ENCODE results near the gene FRK.
"Not testable (repeated sequence)": the region's sequence is repeated elsewhere in the genome, so short reads cannot be mapped to it uniquely, and the experiment has no call there.

FRK gene

GRCh38 chr6:116060572-116061283 is at the start of gene FRK:
FRK (minus strand) TSS chr6:116060891; CDS start chr6:116060311, 580 bp downstream.
- DNase-seq = no peak

DNA sequence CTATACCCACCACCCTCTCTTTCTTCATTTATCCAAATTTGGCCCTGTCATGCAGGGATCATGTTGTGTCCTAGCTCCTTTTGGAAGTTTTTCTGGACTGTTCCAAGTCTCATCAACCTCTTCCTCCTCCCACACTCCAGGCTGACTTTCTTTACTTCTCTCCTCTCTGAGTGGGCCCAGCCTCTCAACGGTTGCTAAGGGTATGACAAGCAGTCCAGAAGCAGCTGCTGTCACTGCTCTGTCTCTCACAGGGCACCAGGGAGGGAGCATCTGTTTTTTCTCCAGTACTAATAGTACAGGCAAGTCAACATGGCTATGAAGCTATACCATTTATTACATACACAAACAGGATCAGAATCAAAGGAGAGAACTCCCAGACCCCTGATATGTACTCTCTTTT is 48.1 kb upstream of the FRK start:
- no peak for DNase-seq

DNA sequence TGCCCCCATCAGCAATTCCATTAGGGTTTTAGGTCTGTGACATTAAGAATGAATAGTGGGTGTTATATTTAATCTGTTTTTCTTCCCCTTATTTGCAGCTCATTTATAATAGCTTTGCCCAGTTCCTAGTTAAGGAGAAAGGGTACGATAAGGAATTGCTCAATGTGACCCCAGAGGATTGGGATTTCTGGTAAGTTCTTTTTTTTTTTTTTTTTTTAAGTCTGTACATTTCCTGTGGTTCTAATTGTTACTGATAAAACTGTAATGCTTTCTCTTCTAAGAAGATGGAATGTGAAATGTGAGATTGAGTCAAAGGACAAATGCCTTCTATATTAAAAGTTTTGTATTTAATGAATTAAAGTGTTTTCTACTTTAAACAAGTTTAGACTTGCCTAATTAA is 45.5 kb upstream of the FRK start:
- no peak for DNase-seq

GRCh38 chr6:116105247-116105646 is 44.6 kb upstream of the FRK start:
- DNase-seq = no peak

- DNase-seq = no peak
Observed at GRCh38 chr6:116104636-116105035, 43.9 kb upstream of the FRK start.

DNA sequence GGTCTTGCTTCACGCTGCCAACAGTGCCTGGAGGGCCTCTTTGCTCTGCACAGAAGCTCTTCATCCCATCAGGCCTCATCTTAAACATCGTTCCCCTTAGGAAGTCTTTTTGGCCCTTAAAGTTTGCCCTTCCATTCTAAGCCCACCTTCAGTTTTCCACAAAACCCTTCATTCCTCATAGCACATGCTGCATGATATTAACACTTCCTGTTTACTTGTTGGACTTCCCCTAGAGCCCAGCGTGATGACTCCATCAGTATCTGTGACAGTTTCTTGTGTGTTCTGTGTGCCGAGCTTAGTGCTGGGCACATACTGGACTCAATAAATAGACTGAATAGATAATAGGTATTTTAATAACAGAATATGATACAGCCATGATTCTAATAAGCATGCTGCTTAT is 42.2 kb upstream of the FRK start:
- DNase-seq = no peak

- DNase-seq = no peak
Observed at GRCh38 chr6:116101790-116102189, 41.1 kb upstream of the FRK start.

DNA sequence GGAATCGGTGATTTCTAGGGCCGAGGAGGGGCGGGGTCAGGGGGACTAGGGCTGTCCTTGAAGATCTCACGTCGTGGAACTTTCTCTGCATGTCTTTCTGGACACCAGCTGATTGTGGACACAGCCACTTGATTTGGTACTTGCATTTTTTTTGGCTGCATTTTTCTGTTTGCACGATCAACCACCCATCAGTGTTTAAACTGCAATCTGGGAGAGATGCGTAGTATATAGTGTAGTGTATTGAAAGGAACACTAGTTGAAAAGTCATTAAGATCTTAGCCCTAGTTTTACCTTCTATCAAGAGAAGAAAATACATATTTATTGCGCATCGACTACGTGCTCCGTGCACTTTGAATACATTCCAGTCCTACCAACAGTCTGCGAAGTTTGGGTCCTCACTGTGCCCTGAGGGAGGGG is 40.6 kb upstream of the FRK start:
- no peak for DNase-seq

DNA sequence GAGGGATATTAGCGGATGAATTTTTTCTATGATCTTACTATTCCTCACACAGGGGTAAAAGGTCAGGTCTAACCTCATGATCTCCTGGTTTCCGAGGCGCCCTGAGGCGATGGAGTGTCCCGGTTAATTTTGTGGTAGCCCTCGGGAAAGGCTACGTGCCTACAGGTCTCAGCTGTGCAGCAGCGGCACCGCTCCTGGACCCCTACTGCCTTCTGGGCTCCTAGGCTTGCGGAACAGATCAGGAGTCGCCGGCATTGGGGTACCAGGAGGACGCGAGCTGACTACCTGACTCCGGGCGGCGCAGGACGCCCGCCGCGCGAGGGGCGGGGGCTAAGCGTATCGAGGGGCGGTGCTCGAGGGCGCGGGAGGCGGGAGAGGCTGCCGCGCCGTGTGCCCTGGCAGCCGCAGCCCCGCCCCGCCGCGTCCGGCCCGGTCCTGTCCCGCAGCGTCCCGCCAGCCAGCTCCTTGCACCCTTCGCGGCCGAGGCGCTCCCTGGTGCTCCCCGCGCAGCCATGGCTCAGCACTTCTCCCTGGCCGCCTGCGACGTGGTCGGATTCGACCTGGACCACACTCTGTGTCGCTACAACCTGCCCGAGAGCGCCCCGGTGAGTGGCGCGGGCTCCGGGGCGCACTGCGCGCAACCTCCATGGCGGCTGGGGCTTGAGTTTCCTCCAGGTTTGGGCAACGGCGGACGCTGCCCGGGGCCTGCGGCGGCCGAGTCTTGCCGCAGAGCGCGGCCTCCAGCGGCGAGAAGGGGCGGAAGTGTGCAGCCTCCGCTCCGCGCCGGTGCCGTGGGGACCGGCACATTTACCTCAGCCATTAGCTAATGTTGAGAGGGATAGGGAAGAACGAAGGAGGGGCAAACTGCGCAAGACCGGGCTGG is 40.0 kb upstream of the FRK start, which contains the start of gene NT5DC1:
TSS of gene NT5DC1 (plus strand) at position 435 of the 883 bp plus-strand sequence. CDS start at position 513, 78 bp downstream.
- peak; percentile 58 to 91 (median 80) for DNase-seq

- no peak for DNase-seq
Observed at GRCh38 chr6:116099036-116099435, 38.3 kb upstream of the FRK start.

GRCh38 chr6:116096979-116097816 is 36.5 kb upstream of the FRK start:
- DNase-seq = no peak

- DNase-seq = not testable (repeated sequence)
Observed at GRCh38 chr6:116096048-116096759, 35.5 kb upstream of the FRK start.

DNA sequence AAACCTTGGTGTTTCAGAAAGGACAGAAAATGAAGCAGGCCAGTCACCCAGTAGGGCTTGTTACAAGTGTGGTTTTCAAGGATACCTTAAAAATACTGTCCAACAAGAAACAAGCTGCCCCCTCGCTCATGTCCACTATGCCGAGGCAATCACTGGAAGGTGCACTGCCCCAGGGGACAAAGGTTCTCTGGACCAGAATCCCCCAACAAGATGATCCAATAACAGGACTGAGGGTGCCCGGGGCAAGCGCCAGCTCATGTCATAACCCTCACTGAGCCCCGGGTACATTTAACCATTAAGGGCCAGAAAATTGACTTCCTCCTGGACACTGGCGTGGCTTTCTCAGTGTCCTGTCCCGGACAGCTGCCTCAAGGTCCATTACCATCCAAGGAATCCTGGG is 33.4 kb upstream of the FRK start:
- no peak for DNase-seq

DNA sequence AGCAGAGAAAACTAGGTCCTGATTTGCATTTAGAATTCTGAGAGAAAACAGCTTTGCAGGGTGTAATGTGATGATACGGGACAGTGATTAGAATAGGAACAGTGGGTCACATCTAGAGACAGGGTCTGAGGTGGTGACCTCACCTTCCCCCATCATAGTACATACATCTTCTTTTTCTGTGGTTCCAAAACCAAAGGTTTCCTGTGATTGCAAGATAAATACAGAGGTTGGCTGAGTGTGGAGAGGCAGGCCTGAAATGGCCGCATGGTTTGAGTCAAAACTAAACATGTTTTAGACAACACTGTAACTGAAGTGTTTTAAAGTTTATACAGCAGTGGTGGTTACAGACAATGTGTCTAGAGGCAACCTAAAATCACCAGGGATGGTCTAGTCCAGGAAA is 29.6 kb upstream of the FRK start:
- no peak for DNase-seq

- DNase-seq = no peak
Observed at GRCh38 chr6:116088946-116089345, 28.3 kb upstream of the FRK start.

DNA sequence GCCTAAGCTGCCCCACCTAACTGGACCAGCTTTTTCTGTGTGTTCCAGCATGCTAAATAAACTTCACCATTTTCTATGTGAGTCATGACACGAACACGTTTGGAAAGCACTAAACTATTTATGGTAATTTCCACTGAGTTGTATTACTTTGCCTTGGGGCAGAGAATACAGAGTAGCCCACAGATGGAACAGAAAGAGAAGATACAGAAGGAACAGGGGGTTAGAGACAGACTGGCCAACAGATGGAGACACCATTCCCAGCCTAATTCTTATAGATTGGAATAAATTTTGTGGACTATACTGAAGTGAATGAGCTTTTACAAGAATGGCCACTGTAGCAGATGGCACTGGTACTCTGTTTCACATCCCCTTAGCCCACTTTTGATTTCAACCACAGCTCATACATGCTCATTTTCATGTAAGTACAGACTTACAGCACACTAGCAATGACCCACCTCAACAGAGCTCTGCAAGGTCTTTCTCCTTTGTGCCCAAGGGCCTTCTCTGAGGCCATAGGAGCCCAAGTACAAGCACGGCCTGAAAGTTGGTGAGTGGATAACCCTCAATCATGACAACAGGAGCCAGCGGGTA is 26.8 kb upstream of the FRK start:
- no peak for DNase-seq

DNA sequence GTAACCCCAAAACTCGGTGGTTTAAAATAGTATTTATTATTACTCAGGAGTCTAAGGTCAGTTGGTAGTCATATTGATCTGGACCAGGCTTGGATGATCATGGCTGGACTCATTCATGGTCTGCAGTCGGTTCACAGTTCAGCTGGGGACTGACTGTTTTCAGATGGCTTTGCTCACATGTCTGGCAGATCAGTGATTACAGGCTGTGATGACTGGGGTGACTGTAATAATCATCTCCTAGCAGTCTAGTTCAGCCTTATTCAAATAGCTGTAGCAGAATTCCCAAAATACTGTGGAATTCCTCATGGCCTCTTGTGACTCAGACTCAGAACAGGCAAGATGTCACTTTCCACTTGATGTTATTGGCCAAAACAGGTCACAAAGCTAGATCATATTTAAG is 23.6 kb upstream of the FRK start:
- no peak for DNase-seq

DNA sequence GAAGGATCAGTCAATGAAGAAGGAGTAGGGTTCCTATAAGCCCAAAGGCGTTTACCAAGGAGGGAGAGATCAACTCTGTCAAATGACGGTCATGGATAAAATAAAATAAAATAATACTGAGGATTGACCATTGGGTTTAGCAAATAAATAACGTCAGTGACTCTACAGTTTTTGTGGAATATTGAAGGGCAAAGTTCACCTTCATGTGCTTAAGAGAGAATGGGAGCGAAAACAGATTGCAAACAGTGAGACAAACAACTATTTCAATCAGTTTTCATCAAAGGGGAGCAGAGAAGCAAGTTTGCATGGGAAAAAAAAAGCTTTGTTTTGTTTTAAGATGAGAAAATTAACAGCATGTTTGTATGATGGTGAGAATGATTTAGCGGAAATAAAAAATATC is 22.4 kb upstream of the FRK start:
- no peak for DNase-seq

DNA sequence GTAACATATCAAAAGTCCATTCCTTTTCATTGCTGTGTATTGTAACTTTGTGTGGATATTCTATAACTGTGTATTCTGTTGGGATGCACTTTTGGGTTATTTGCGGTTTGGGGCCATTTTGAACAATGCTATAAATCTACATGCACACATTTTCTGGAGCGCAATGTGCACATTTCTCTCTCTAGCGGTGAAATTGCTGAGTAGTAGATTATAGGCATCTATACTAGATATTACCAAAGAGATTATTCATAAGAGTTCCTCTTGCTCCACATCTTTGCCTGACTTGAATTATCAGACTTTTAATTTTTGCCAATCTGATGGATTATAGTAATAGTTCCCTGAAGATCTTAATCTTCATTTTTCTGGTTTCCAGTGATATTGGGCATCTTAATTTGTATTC is 18.3 kb upstream of the FRK start:
- no peak for DNase-seq

DNA sequence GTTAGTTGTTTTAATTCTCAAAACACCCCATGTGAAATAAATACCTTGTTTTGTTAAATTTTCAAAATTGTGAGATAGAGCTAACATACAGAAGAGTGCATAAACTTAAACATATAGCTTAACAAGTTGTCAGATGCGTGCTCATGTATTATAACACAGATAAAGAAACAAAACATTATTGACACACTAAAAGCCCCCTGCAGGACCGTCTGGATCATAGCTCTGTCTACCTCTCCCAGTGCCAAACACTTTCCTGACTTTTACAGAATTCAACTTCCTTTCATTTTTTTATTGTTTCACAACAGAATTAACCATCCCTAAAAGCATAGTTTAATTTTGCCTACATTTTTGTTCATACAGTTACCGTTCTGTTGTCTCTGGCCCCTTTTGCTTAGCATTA is 17.8 kb upstream of the FRK start:
- DNase-seq = no peak

- DNase-seq = no peak
Observed at GRCh38 chr6:116074732-116075390, 14.2 kb upstream of the FRK start.
